HG02870 (cell line): ENCODE data around the gene TMEM59.
"Not testable (repeated sequence)": the region's sequence is repeated elsewhere in the genome, so short reads cannot be mapped to it uniquely, and the experiment has no call there.

Source experiments
- ATAC-seq: cut with Tn5 transposase; IDR thresholded peaks from one replicate; pipeline ENCODE4 v1.9.1; 2021; ENCODE audit warnings: mild to moderate bottlenecking, moderate library complexity; ENCODE audit not compliant: unreplicated experiment

Gene TMEM59

GRCh38 chr1:54053745-54054437 lies 887 bp upstream of the TMEM59 start:
- no peak for ATAC-seq

- peak; percentile 16 for ATAC-seq
Measured at GRCh38 chr1:54052431-54052933, 522 bp downstream of the TMEM59 start.

- ATAC-seq = no peak
Measured at GRCh38 chr1:54051933-54052430, 1.0 kb downstream of the TMEM59 start.

GRCh38 chr1:54050435-54050834 lies 2.6 kb downstream of the TMEM59 start:
- not testable (repeated sequence) for ATAC-seq

- ATAC-seq = no peak
Measured at GRCh38 chr1:54047384-54048305, 5.4 kb downstream of the TMEM59 start.

- no peak for ATAC-seq
Measured at GRCh38 chr1:54046671-54047383, 6.2 kb downstream of the TMEM59 start.

GRCh38 chr1:54045496-54045895 lies 7.5 kb downstream of the TMEM59 start:
- ATAC-seq = no peak

- ATAC-seq = no peak
Measured at GRCh38 chr1:54041806-54042205, 11.2 kb downstream of the TMEM59 start.

- no peak for ATAC-seq
Measured at GRCh38 chr1:54037476-54037875, 15.5 kb downstream of the TMEM59 start.

- no peak for ATAC-seq
Measured at GRCh38 chr1:54028306-54029251, 24.4 kb downstream of the TMEM59 start.

GRCh38 chr1:54027848-54028247 lies 25.2 kb downstream of the TMEM59 start:
- no peak for ATAC-seq

GRCh38 chr1:54024811-54025210 lies 28.2 kb downstream of the TMEM59 start:
- ATAC-seq = not testable (repeated sequence)

- no peak for ATAC-seq
Measured at GRCh38 chr1:54024358-54024757, 28.6 kb downstream of the TMEM59 start.

- not testable (repeated sequence) for ATAC-seq
Measured at GRCh38 chr1:54019562-54020176, 33.3 kb downstream of the TMEM59 start.

- no peak for ATAC-seq
Measured at GRCh38 chr1:54018635-54019034, 34.4 kb downstream of the TMEM59 start.

GRCh38 chr1:54017979-54018378 lies 35.0 kb downstream of the TMEM59 start, which contains the start of gene LDLRAD1:
LDLRAD1 (minus strand) TSS chr1:54018186; CDS start chr1:54018112, 74 bp downstream.
- no peak for ATAC-seq

- no peak for ATAC-seq
Measured at GRCh38 chr1:54016343-54017282, 36.4 kb downstream of the TMEM59 start.

- ATAC-seq = no peak
Measured at GRCh38 chr1:54014009-54014629, 38.9 kb downstream of the TMEM59 start.
